ENCODE measurements around the gene TOM1. TPM values are rescaled to one million over a fixed set of nuclear protein-coding genes. Genes with fewer than 3 reads are reported as not detected.

TOM1 gene
- total and polyA plus RNA-seq, 2 of the 13 experiments (the other 11 are each of a cell fraction or from before 2014, with no cell fraction given) = 30.8 to 87.3 TPM

- TF ChIP-seq ZNF180 (CRISPR knock-in tag; IDR thresholded peaks at IDR 0.05; ENCODE audit: borderline replicate concordance, low read depth) (no peak), DRAP1 (CRISPR knock-in tag; IDR thresholded peaks at IDR 0.05) (peak; percentile 87), STAT6 (CRISPR knock-in tag; IDR thresholded peaks at IDR 0.05; ENCODE audit: borderline replicate concordance) (peak; percentile 31; the same call in 1 of the 2 replicates), ZNF292 (CRISPR knock-in tag; IDR thresholded peaks at IDR 0.05; ENCODE audit: borderline replicate concordance, low read depth) (no peak; the same call in 1 of the 2 replicates), HNRNPLL (IDR thresholded peaks at IDR 0.05; ENCODE audit: low read depth, low read length, poor library complexity, severe bottlenecking) (peak; percentile 2), ZNF790 (CRISPR knock-in tag; IDR thresholded peaks at IDR 0.05; ENCODE audit: borderline replicate concordance) (no peak), ZNF530 (CRISPR knock-in tag; IDR thresholded peaks at IDR 0.05; ENCODE audit: low read depth) (no peak), ZSCAN31 (CRISPR knock-in tag; IDR thresholded peaks at IDR 0.05; ENCODE audit: low read depth) (peak; percentile 4; the same call in 1 of the 2 replicates), ZNF614 (CRISPR knock-in tag; IDR thresholded peaks at IDR 0.05; ENCODE audit: borderline replicate concordance) (no peak), ZNF510 (CRISPR knock-in tag; IDR thresholded peaks at IDR 0.05; ENCODE audit: low read depth) (peak; percentile 88), MZF1 (CRISPR knock-in tag; IDR thresholded peaks at IDR 0.05; ENCODE audit: borderline replicate concordance) (no peak), SKIL (CRISPR knock-in tag; IDR thresholded peaks at IDR 0.05; ENCODE audit: borderline replicate concordance) (no peak), ZNF710 (CRISPR knock-in tag; IDR thresholded peaks at IDR 0.05; ENCODE audit: borderline replicate concordance) (peak; percentile 64; the same call in 1 of the 2 replicates), ZBTB21 (CRISPR knock-in tag; IDR thresholded peaks at IDR 0.05) (peak; percentile 85), ARID2 (CRISPR knock-in tag; IDR thresholded peaks at IDR 0.05; ENCODE audit: borderline replicate concordance) (0 out of 2 replicates have a peak, but pooled peaks have one; percentile 62), TAF1 (CRISPR knock-in tag; IDR thresholded peaks at IDR 0.05) (peak; percentile 87), ZNF800 (CRISPR knock-in tag; IDR thresholded peaks at IDR 0.05) (peak; percentile 16; the same call in 1 of the 2 replicates), MTF1 (CRISPR knock-in tag; IDR thresholded peaks at IDR 0.05) (no peak), MAFG (CRISPR knock-in tag; IDR thresholded peaks at IDR 0.05) (no peak)
These were observed at the start of gene TOM1 (continued) for GRCh38 chr22:35299673-35300499.
